Neural crest cell (in vitro differentiated cells): ENCODE measurements around the gene FNDC8. TPM values are rescaled to one million over a fixed set of nuclear protein-coding genes. Genes with fewer than 3 reads are reported as not detected.
A peak's percentile ranks its signal among the peaks of the same experiment; 100 is the strongest.

Experiments used
- DNase-seq: peaks from one replicate; pipeline ENCODE4 v3.0.0; 2021; ENCODE audit warnings: low read depth, mixed read lengths, low spot score
- H3K27ac Mint-ChIP-seq: one replicate; pipeline ENCODE4 v1.8.0; 2021; ENCODE audit warnings: mild to moderate bottlenecking, mixed read lengths; ENCODE audit not compliant: unreplicated experiment
- H3K27me3 Mint-ChIP-seq: 2 replicates; pipeline ENCODE4 v1.8.0; 2021; ENCODE audit warnings: low read depth, mild to moderate bottlenecking, mixed read lengths
- H3K36me3 Mint-ChIP-seq: 2 replicates; pipeline ENCODE4 v1.8.0; 2021; ENCODE audit warnings: low read depth, mild to moderate bottlenecking, mixed read lengths
- H3K4me1 Mint-ChIP-seq: 2 replicates; pipeline ENCODE4 v1.8.0; 2021; ENCODE audit warnings: mixed read lengths
- H3K4me3 Mint-ChIP-seq: one replicate; pipeline ENCODE4 v1.8.0; 2021; ENCODE audit warnings: mild to moderate bottlenecking, mixed read lengths
- H3K9me3 Mint-ChIP-seq: 2 replicates; pipeline ENCODE4 v1.8.0; 2021; ENCODE audit warnings: mixed read lengths
- CTCF ChIP-seq: fragments of 200-600 bp; sonication (generic); conservative IDR thresholded peaks from 2 replicates; pipeline ENCODE4 v1.5.0; 2021; ENCODE audit warnings: antibody characterized with exemption, mild to moderate bottlenecking
- total RNA-seq: library from RNA; stranded (reverse); gene quantifications from 2 replicates; pipeline ENCODE4 v1.2.1, GENCODE V29; 2021

FNDC8 gene
- total RNA-seq, 1 donor from 2014 or later = not detected

GRCh38 chr17:35132816-35133550 lies 11.6 kb downstream of the FNDC8 start:
- H3K9me3 Mint-ChIP-seq = no peaks in the 10 kb centered on the region
- no peak for DNase-seq
- H3K27ac Mint-ChIP-seq = no peak overlapping the region
- no peaks in the 10 kb centered on the region for H3K27me3 Mint-ChIP-seq
- peaks cover 13% of the 10 kb centered on the region for H3K36me3 Mint-ChIP-seq
- no peaks in the 10 kb centered on the region for H3K4me1 Mint-ChIP-seq
- no peak overlapping the region for H3K4me3 Mint-ChIP-seq
- TF ChIP-seq CTCF = no peak

GRCh38 chr17:35135322-35135721 lies 13.9 kb downstream of the FNDC8 start:
- no peak overlapping the region for H3K4me3 Mint-ChIP-seq
- no peak for TF ChIP-seq CTCF
- H3K36me3 Mint-ChIP-seq = peaks cover 13% of the 10 kb centered on the region
- no peak for DNase-seq
- no peaks in the 10 kb centered on the region for H3K9me3 Mint-ChIP-seq
- no peak overlapping the region for H3K27ac Mint-ChIP-seq
- H3K27me3 Mint-ChIP-seq = no peaks in the 10 kb centered on the region
- no peaks in the 10 kb centered on the region for H3K4me1 Mint-ChIP-seq

GRCh38 chr17:35138218-35138617 lies 16.8 kb downstream of the FNDC8 start:
- TF ChIP-seq CTCF = no peak
- Mint-ChIP-seq H3K4me3 (no peak overlapping the region), H3K27ac (no peak overlapping the region), H3K9me3 (no peaks in the 10 kb centered on the region), H3K36me3 (peaks cover 9% of the 10 kb centered on the region), H3K27me3 (peaks cover under 1% of the 10 kb centered on the region), H3K4me1 (peaks cover 6% of the 10 kb centered on the region)
- no peak for DNase-seq

- Mint-ChIP-seq H3K4me1 (peaks cover 6% of the 10 kb centered on the region), H3K27ac (peak within 1 kb of the TSS; percentile 62), H3K27me3 (peaks cover 2% of the 10 kb centered on the region), H3K4me3 (peak within 1 kb of the TSS; percentile 88), H3K36me3 (no peaks in the 10 kb centered on the region), H3K9me3 (no peaks in the 10 kb centered on the region)
- peak; percentile 91 for DNase-seq
- peak; percentile 94 for TF ChIP-seq CTCF
Observed at GRCh38 chr17:35141681-35142466, 20.5 kb downstream of the FNDC8 start, which contains the start of gene NLE1. Gene NLE1, minus strand, starts transcription at chr17:35142303. Its CDS starts 28 bp downstream, at chr17:35142275.

GRCh38 chr17:35142467-35142796 lies 21.0 kb downstream of the FNDC8 start:
- no peak for DNase-seq
- H3K4me3 Mint-ChIP-seq = peak overlapping the region; percentile 88
- peak overlapping the region; percentile 62 for H3K27ac Mint-ChIP-seq
- no peaks in the 10 kb centered on the region for H3K36me3 Mint-ChIP-seq
- H3K4me1 Mint-ChIP-seq = peaks cover 6% of the 10 kb centered on the region
- no peak for TF ChIP-seq CTCF
- peaks cover 2% of the 10 kb centered on the region for H3K27me3 Mint-ChIP-seq
- H3K9me3 Mint-ChIP-seq = no peaks in the 10 kb centered on the region
